RWPE2 (cell line): Measurements from ENCODE around the gene TSKU.

ENCODE experiments used
- ATAC-seq: fragments of 200-7000 bp; cut with Tn5 transposase; 3 replicates; pipeline ENCODE4 v1.9.1; 2021; ENCODE audit warnings: low read depth
- DNase-seq: peaks from one replicate; pipeline ENCODE4 v3.0.0-alpha.2; 2020; ENCODE audit warnings: low spot score
- H3K27ac ChIP-seq: fragments of 450-650 bp; 2 replicates; pipeline ENCODE4 v1.5.1; 2017; ENCODE audit warnings: mild to moderate bottlenecking; ENCODE audit not compliant: poor library complexity, severe bottlenecking
- H3K27me3 ChIP-seq: fragments of 250-450 bp; sonication (Bioruptor Pico); 2 replicates; pipeline ENCODE4 v1.5.1; 2021; ENCODE audit warnings: mild to moderate bottlenecking, moderate library complexity; ENCODE audit not compliant: insufficient read depth, poor library complexity, severe bottlenecking
- H3K36me3 ChIP-seq: fragments of 250-450 bp; sonication (Bioruptor Pico); 2 replicates; pipeline ENCODE4 v1.5.1; 2020; ENCODE audit warnings: low read depth, mild to moderate bottlenecking, moderate library complexity
- H3K4me1 ChIP-seq: fragments of 250-450 bp; sonication (Bioruptor Pico); 2 replicates; pipeline ENCODE4 v1.5.1; 2021; ENCODE audit warnings: mild to moderate bottlenecking, moderate library complexity; ENCODE audit not compliant: insufficient read depth, poor library complexity, severe bottlenecking
- H3K4me3 ChIP-seq: fragments of 250-450 bp; sonication (Bioruptor Pico); 2 replicates; pipeline ENCODE4 v1.5.1; 2021; ENCODE audit warnings: mild to moderate bottlenecking, moderate library complexity; ENCODE audit not compliant: severe bottlenecking
- H3K9me3 ChIP-seq: fragments of 250-450 bp; sonication (Bioruptor Pico); 2 replicates; pipeline ENCODE4 v1.5.1; 2021; ENCODE audit warnings: mild to moderate bottlenecking, moderate library complexity; ENCODE audit not compliant: severe bottlenecking
- CTCF ChIP-seq: fragments of 450-650 bp; IDR thresholded peaks from one replicate; pipeline ENCODE4 v1.5.1; 2017; ENCODE audit warnings: mild to moderate bottlenecking, moderate library complexity; ENCODE audit not compliant: poor library complexity, severe bottlenecking

TSKU gene

GRCh38 chr11:76801736-76802135 is 18.6 kb downstream of the TSKU start:
- TF ChIP-seq CTCF: no peak
- Histone ChIP-seq H3K27me3 (no peaks in the 10 kb centered on the region), H3K4me1 (peaks cover 4% of the 10 kb centered on the region), H3K4me3 (no peak overlapping the region), H3K27ac (no peak overlapping the region), H3K36me3 (peaks cover 11% of the 10 kb centered on the region), H3K9me3 (no peaks in the 10 kb centered on the region)
- DNase-seq: no peak
- ATAC-seq: no peak

- no peak overlapping the region for H3K4me3 ChIP-seq
- H3K27ac ChIP-seq: no peak overlapping the region
- ATAC-seq: no peak
- TF ChIP-seq CTCF: no peak
- no peaks in the 10 kb centered on the region for H3K9me3 ChIP-seq
- H3K27me3 ChIP-seq: no peaks in the 10 kb centered on the region
- peaks cover 7% of the 10 kb centered on the region for H3K36me3 ChIP-seq
- H3K4me1 ChIP-seq: peaks cover 4% of the 10 kb centered on the region
- no peak for DNase-seq
These were observed 19.0 kb downstream of the TSKU start for GRCh38 chr11:76802151-76802550.

- Histone ChIP-seq H3K4me1 (peaks cover 4% of the 10 kb centered on the region), H3K9me3 (no peaks in the 10 kb centered on the region), H3K27me3 (no peaks in the 10 kb centered on the region), H3K4me3 (no peak overlapping the region), H3K27ac (no peak overlapping the region), H3K36me3 (peaks cover 6% of the 10 kb centered on the region)
- no peak for TF ChIP-seq CTCF
- ATAC-seq (no peak), DNase-seq (no peak)
These were observed 19.5 kb downstream of the TSKU start for GRCh38 chr11:76802621-76803020.

GRCh38 chr11:76803023-76803422 is 19.9 kb downstream of the TSKU start:
- DNase-seq (no peak), ATAC-seq (no peak)
- no peak overlapping the region for H3K27ac ChIP-seq
- no peak overlapping the region for H3K4me3 ChIP-seq
- H3K36me3 ChIP-seq: peaks cover 2% of the 10 kb centered on the region; the same call in 1 of the 2 replicates
- peaks cover 4% of the 10 kb centered on the region for H3K4me1 ChIP-seq
- TF ChIP-seq CTCF: no peak
- H3K27me3 ChIP-seq: no peaks in the 10 kb centered on the region
- no peaks in the 10 kb centered on the region for H3K9me3 ChIP-seq

- no peak for TF ChIP-seq CTCF
- DNase-seq: no peak
- ATAC-seq: no peak
These were observed 20.9 kb downstream of the TSKU start for GRCh38 chr11:76803811-76804600.

More at GRCh38 chr11:76803811-76804600, 20.9 kb downstream of the TSKU start:
- peaks cover 4% of the 10 kb centered on the region for H3K4me1 ChIP-seq
- no peaks in the 10 kb centered on the region for H3K9me3 ChIP-seq
- no peaks in the 10 kb centered on the region for H3K27me3 ChIP-seq
- no peak overlapping the region for H3K27ac ChIP-seq
- H3K4me3 ChIP-seq: no peak overlapping the region
- no peaks in the 10 kb centered on the region for H3K36me3 ChIP-seq
